Stomach (tissue), 9 donors: ENCODE data around the gene IRF6. TPM values are rescaled to one million over a fixed set of nuclear protein-coding genes. Genes with fewer than 3 reads are reported as not detected.

Experiments used
- DNase-seq, 2 donors: peaks; one replicate each; pipeline versions ENCODE4 v3.0.0 to v3.0.0-alpha.2; 2013 to 2019
- H3K27ac ChIP-seq, 5 donors: fragments of 200-600 bp in 4 of 5; sonication (generic) in 4 of 5; one replicate each; pipeline ENCODE4 v1.5.1; 2013 to 2019; ENCODE audit warnings: mild to moderate bottlenecking in 1 of 5, moderate library complexity in 1 of 5
- H3K27me3 ChIP-seq, 3 donors: fragments of 200-600 bp; sonication (generic); one replicate each; pipeline ENCODE4 v1.5.1; 2017 to 2019; ENCODE audit warnings: mixed run types in 1 of 3
- H3K36me3 ChIP-seq, 4 donors: fragments of 200-600 bp; sonication (generic); 1 replicate in 3 of 4; 2 replicates in 1 of 4; pipeline ENCODE4 v1.5.1; 2016 to 2019
- H3K4me1 ChIP-seq, 4 donors: fragments of 200-600 bp; sonication (generic); one replicate each; pipeline ENCODE4 v1.5.1; 2016 to 2019
- H3K4me3 ChIP-seq, 4 donors: fragments of 200-600 bp; sonication (generic) in 3 of 4; one replicate each; pipeline ENCODE4 v1.5.1; 2016 to 2019; ENCODE audit warnings: mild to moderate bottlenecking in 1 of 4
- H3K9me3 ChIP-seq, 4 donors: fragments of 200-600 bp; sonication (generic); one replicate each; pipeline ENCODE4 v1.5.1; 2016 to 2019
- CTCF ChIP-seq, 7 experiments: fragments of 450-650 bp in 4 of 7; fragments of 200-600 bp in 3 of 7; sonication (generic) in 3 of 7; IDR thresholded peaks; one replicate each; pipeline ENCODE4 v1.5.1; 2016 to 2019; ENCODE audit warnings: antibody characterized with exemption in 7 of 7, control low read depth in 2 of 7, mild to moderate bottlenecking in 1 of 7
- EP300 ChIP-seq: sonication (generic); formaldehyde crosslinking; IDR thresholded peaks from one replicate; pipeline ENCODE4 v1.6.1; 2017; ENCODE audit warnings: antibody characterized with exemption
- POLR2A ChIP-seq, 4 donors: fragments of 450-650 bp; IDR thresholded peaks; one replicate each; pipeline ENCODE4 v1.6.1; 2016; ENCODE audit warnings: antibody characterized with exemption in 4 of 4, control low read depth in 2 of 4, mild to moderate bottlenecking in 1 of 4, moderate library complexity in 1 of 4
- POLR2AphosphoS5 ChIP-seq, 3 donors: sonication (generic); formaldehyde crosslinking; IDR thresholded peaks; one replicate each; pipeline ENCODE4 v1.6.1; 2016; ENCODE audit warnings: antibody characterized with exemption in 3 of 3
- WGBS, 5 donors: extraction: QIAGEN DNeasy Blood & Tissue Kit in 3 of 5; methylation state at CpG; one replicate each; pipeline versions ENCODE4 v1.1.5 to v1.1.7; 2013 to 2018; 5-methylcytosine and 5-hydroxymethylcytosine counted together
- intact Hi-C: fragments of 100-400 bp; cut with DNase I; formaldehyde crosslinking; loops from one replicate; pipeline ENCODE4 v1.15.1; 2023; ENCODE audit warnings: low total_unique reads
- polyA plus RNA-seq, 3 donors: library from polyadenylated mRNA; stranded (reverse); fragments of 200-250 nt; gene quantifications; one replicate each; pipeline ENCODE4 v1.2.3, GENCODE V29; 2013
- total RNA-seq, 5 donors: library from RNA; depleted of rRNA; stranded (reverse); fragments of >200 nt; gene quantifications; one replicate each; pipeline versions ENCODE4 v1.1.0 to v1.2.3, GENCODE V29; 2014 to 2016
- donor health status: healthy with polysubstance abuse.
- donor health status: Bipolar disorder and iron deficiency.
- donor health status: healthy.

The IRF6 gene
- total and polyA plus RNA-seq, 8 donors, result 11.6 to 64.8 (median 26.5) TPM

DNA sequence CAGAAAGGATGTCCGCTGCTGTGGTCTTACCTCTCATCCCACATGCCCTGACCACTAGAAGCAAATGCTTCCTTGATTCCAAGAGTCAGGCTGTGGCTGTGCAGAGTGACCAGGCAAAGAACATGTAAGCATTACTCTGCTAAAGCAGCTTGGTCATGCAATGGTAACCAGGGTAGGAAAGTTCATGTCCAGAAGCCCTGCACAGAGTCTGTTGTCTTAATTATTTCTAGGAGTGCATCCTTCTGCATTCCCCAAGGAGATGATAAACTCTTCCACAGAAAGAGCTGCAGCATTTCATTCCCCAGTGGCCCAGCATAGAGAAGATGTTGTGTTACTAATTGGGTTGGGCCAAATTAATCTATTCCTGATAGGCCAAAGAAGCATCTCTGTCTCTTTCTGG, 11.7 kb upstream of the IRF6 start:
- H3K27me3 ChIP-seq, result peaks cover 0 to 7% (median 3%) of the 10 kb centered on the region in 3 donors
- no peak for DNase-seq
- peaks cover 0 to under 1% (median under 1%) of the 10 kb centered on the region in 4 donors for H3K4me1 ChIP-seq
- TF ChIP-seq CTCF (IDR thresholded peaks at IDR 0.05) (no peak), POLR2A (IDR thresholded peaks at IDR 0.05) (no peak), POLR2AphosphoS5 (IDR thresholded peaks at IDR 0.05) (no peak), EP300 (no peak)
- no peak overlapping the region for H3K4me3 ChIP-seq
- H3K27ac ChIP-seq, result no peak overlapping the region
- intact Hi-C loops, result no loop called here
- WGBS, 5 donors, result 85 to 100% (median 92%) methylated on average over 1 of the region's 1 CpG
- no peaks in the 10 kb centered on the region for H3K9me3 ChIP-seq
- H3K36me3 ChIP-seq, result no peaks in the 10 kb centered on the region

DNA sequence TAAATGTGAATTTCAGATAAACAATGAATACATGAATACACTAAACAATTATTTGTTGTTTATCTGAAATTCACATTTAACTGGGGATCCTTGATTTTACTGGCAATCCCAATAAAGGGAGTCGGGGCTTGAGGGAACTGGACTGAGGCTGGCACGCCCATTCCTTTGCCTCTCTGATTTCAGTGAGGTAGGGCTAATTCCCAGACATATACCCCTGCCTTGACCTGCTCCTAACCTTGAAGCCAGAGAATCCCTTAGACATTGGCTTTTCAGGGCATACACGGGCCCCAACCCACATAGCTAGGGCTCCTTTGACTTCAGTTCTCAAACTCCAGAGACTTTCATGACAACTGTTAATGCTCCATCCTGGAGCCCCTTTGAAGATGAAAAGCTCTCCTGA, 11.0 kb upstream of the IRF6 start:
- no peak for DNase-seq
- intact Hi-C loops, result no loop called here
- Histone ChIP-seq H3K27ac (no peak overlapping the region), H3K4me3 (no peak overlapping the region), H3K27me3 (peaks cover 0 to 7% (median 3%) of the 10 kb centered on the region in 3 donors), H3K4me1 (no peaks in the 10 kb centered on the region), H3K9me3 (no peaks in the 10 kb centered on the region), H3K36me3 (no peaks in the 10 kb centered on the region)
- TF ChIP-seq CTCF (IDR thresholded peaks at IDR 0.05) (no peak), POLR2AphosphoS5 (IDR thresholded peaks at IDR 0.05) (no peak), EP300 (no peak), POLR2A (IDR thresholded peaks at IDR 0.05) (no peak)
- 59 to 83% (median 68%) methylated on average over 3 of the region's 3 CpGs for WGBS, 5 donors

DNA sequence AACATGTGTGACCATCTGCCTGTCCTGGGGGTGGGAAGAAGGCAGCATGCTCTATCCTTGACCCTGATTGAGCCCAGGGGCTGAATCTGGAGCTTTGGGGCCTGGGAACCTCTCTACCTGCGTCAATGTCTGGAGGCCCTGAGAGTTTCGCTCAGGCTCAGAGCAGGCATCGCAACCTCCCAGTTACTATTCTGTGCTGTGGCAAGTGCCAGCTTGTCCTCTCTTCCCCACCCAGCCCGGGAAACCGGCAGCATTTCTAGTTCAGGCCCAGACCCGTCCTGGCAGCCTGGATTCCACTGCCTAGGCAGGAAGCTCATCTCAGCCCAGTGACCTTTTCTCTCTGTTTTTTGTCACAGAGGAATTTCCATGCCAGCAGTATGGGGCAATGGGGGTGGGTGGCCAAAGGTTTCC, 10.0 kb upstream of the IRF6 start:
- intact Hi-C loops, result no loop called here
- DNase-seq, result peak in 1 of 2 donors; percentile 51
- WGBS, 5 donors, result 78 to 87% (median 82%) methylated on average over 6 of the region's 6 CpGs
- Histone ChIP-seq H3K27ac (no peak overlapping the region), H3K27me3 (peaks cover 0 to 7% (median 3%) of the 10 kb centered on the region in 3 donors), H3K4me3 (no peak overlapping the region), H3K36me3 (no peaks in the 10 kb centered on the region), H3K9me3 (no peaks in the 10 kb centered on the region), H3K4me1 (no peaks in the 10 kb centered on the region)
- TF ChIP-seq POLR2A (IDR thresholded peaks at IDR 0.05) (no peak), POLR2AphosphoS5 (IDR thresholded peaks at IDR 0.05) (no peak), EP300 (no peak)

DNA sequence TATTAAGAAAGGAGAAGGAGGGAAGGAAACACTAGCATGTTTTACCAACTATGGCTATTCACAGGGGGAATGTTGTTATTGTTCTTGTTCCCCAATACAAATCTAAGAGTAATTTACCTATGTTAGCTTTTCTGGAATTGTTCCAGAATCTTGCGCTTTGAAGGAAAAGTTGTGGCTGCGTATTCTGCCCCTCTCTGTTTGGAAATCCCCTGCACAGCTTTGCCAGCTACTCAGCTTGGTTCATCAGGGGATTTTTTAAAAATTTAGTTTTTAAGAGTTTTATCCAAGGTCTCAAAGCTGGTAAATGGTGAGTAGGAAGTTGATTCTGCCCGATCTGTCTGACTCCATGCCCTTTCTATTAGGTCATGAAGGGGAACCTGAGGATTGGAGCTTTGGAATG, 9.5 kb upstream of the IRF6 start:
- TF ChIP-seq CTCF (IDR thresholded peaks at IDR 0.05), result no peak
- H3K36me3 ChIP-seq, result no peaks in the 10 kb centered on the region
- H3K27me3 ChIP-seq, result peaks cover 0 to 7% (median 3%) of the 10 kb centered on the region in 3 donors
- H3K4me3 ChIP-seq, result no peak overlapping the region
- 78 to 83% (median 81%) methylated on average over 3 of the region's 3 CpGs for WGBS, 5 donors
- intact Hi-C loops, result no loop called here
- DNase-seq, result no peak
- no peak overlapping the region for H3K27ac ChIP-seq
- no peaks in the 10 kb centered on the region for H3K9me3 ChIP-seq
- H3K4me1 ChIP-seq, result no peaks in the 10 kb centered on the region

DNA sequence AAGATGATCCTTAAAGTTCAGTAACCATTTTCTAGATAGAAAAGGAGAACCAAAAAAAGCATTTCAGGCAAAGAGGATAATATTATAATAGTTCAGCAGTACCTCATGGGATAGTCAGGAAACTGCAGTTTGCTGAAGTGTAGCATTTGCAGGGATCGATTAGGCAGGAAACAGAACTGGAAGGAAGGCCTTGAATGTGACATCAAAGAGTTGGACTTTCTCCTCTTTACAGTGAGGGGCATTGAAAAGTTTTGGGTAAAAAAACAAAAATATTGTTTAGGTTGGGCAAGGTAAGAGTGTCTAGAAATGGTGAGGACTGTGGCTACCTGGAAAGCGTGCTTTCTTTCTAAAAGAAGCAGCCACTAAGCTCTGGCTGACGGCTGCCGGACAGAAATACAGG, 8.0 kb upstream of the IRF6 start:
- H3K4me1 ChIP-seq, result no peaks in the 10 kb centered on the region
- no peak overlapping the region for H3K4me3 ChIP-seq
- H3K27me3 ChIP-seq, result peaks cover 0 to 4% (median 0%) of the 10 kb centered on the region in 3 donors
- H3K27ac ChIP-seq, result no peak overlapping the region
- TF ChIP-seq POLR2A (IDR thresholded peaks at IDR 0.05) (no peak), POLR2AphosphoS5 (IDR thresholded peaks at IDR 0.05) (no peak), CTCF (IDR thresholded peaks at IDR 0.05) (no peak), EP300 (no peak)
- WGBS, 5 donors, result 91 to 93% (median 91%) methylated on average over 4 of the region's 4 CpGs
- DNase-seq, result no peak
- intact Hi-C loops, result no loop called here
- no peaks in the 10 kb centered on the region for H3K36me3 ChIP-seq
- no peaks in the 10 kb centered on the region for H3K9me3 ChIP-seq
